A549 (cell line): Measurements from ENCODE around the gene KCNQ1OT1. TPM values are rescaled to one million over a fixed set of nuclear protein-coding genes. Genes with fewer than 3 reads are reported as not detected.

Experiments used
- ATAC-seq, 2 experiments: fragments of 200-7000 bp in 1 of 2; fragments of >200 bp in 1 of 2; cut with Nextera tagmentation in 1 of 2; cut with Tn5 transposase in 1 of 2; 3 replicates each; pipeline versions ENCODE4 v1.8.0 to v1.9.1; 2018 to 2020; ENCODE audit warnings: mild to moderate bottlenecking in 1 of 2, moderate library complexity in 1 of 2
- CTCF ChIA-PET: fragments of 300-600 bp; sonication (Branson Sonifier 250); formaldehyde crosslinking; extraction: SDS; loops from one replicate; lab custom pipeline; 2021; ENCODE audit warnings: antibody characterized with exemption, inconsistent platforms; lab: Yijun Ruan, JAX
- POLR2A ChIA-PET: fragments of 350-600 bp; formaldehyde crosslinking; extraction: SDS; loops from one replicate; lab custom pipeline; 2021; ENCODE audit warnings: antibody characterized with exemption, inconsistent platforms; lab: Yijun Ruan, JAX
- DNase-seq, 2 experiments: peaks; one replicate each; pipeline versions ENCODE4 v3.0.0 to v3.0.0-alpha.2; 2011 to 2016; ENCODE audit warnings: low read depth in 1 of 2, low spot score in 1 of 2
- FAIRE-seq: peaks from 2 replicates; lab custom pipeline; 2011; peaks lifted over from hg19 to GRCh38; lab: Jason Lieb, UNC
- H3K27ac ChIP-seq, 2 experiments: fragments of >200 bp; sonication (Bioruptor Twin); formaldehyde crosslinking; 3 replicates each; pipeline ENCODE4 v1.5.1; 2016 to 2017
- H3K4me1 ChIP-seq: fragments of >200 bp; sonication (Bioruptor Twin); formaldehyde crosslinking; 3 replicates; pipeline ENCODE4 v1.6.1; 2016
- H3K4me2 ChIP-seq: fragments of >200 bp; sonication (Bioruptor Twin); formaldehyde crosslinking; 3 replicates; pipeline ENCODE4 v1.6.1; 2016
- H3K4me3 ChIP-seq: fragments of >200 bp; sonication (Bioruptor Twin); formaldehyde crosslinking; 3 replicates; pipeline ENCODE4 v1.5.1; 2016
- H3K9me3 ChIP-seq: fragments of >200 bp; sonication (Bioruptor Twin); formaldehyde crosslinking; 3 replicates; pipeline ENCODE4 v1.6.1; 2016
- E2F6 ChIP-seq: IDR thresholded peaks from 2 replicates; pipeline ENCODE4 v1.6.1; 2012; ENCODE audit warnings: low read depth, borderline replicate concordance
- EHF ChIP-seq: fragments of 250-450 bp; sonication (Bioruptor Pico); IDR thresholded peaks from 2 replicates; pipeline ENCODE4 v1.5.0; 2020; ENCODE audit warnings: mild to moderate bottlenecking
- EHMT2 ChIP-seq: fragments of 200-600 bp; sonication (generic); IDR thresholded peaks from 2 replicates; pipeline ENCODE4 v1.6.1; 2016; ENCODE audit warnings: antibody characterized with exemption, low read depth, mild to moderate bottlenecking, moderate library complexity
- EP300 ChIP-seq, 2 experiments: fragments of >200 bp; sonication (Bioruptor Twin); formaldehyde crosslinking; IDR thresholded peaks; 2 replicates in 1 of 2; 3 replicates in 1 of 2; pipeline ENCODE4 v1.6.1; 2016 to 2017
- FOXS1 ChIP-seq: fragments of 250-450 bp; sonication (Bioruptor Pico); IDR thresholded peaks from 2 replicates; pipeline ENCODE4 v1.5.0; 2020; ENCODE audit warnings: mild to moderate bottlenecking, moderate library complexity
- GATA3 ChIP-seq: IDR thresholded peaks from 2 replicates; pipeline ENCODE4 v1.6.1; 2012; ENCODE audit warnings: borderline replicate concordance
- HOXA7 ChIP-seq: fragments of 250-450 bp; sonication (Bioruptor Pico); IDR thresholded peaks from 2 replicates; pipeline ENCODE4 v1.5.0; 2020; ENCODE audit warnings: mild to moderate bottlenecking, moderate library complexity
- KDM1A ChIP-seq: fragments of 200-600 bp; sonication (generic); IDR thresholded peaks from 2 replicates; pipeline ENCODE4 v1.6.1; 2016; ENCODE audit warnings: low read depth, mild to moderate bottlenecking
- PHF8 ChIP-seq: fragments of 200-600 bp; sonication (generic); IDR thresholded peaks from 2 replicates; pipeline ENCODE4 v1.6.1; 2016; ENCODE audit warnings: low read depth, mild to moderate bottlenecking, antibody characterized with exemption, moderate library complexity, borderline replicate concordance
- RAD21 ChIP-seq, 2 experiments: fragments of >200 bp in 1 of 2; sonication (Bioruptor Twin) in 1 of 2; formaldehyde crosslinking in 1 of 2; IDR thresholded peaks in 1 of 2; conservative IDR thresholded peaks in 1 of 2; 2 replicates in 1 of 2; 3 replicates in 1 of 2; pipeline ENCODE4 v1.6.1; 2012 to 2018; ENCODE audit warnings: inconsistent platforms in 1 of 2
- RCOR1 ChIP-seq: fragments of 150-350 bp; IDR thresholded peaks from 2 replicates; pipeline ENCODE4 v1.6.1; 2014; ENCODE audit warnings: antibody characterized with exemption, low read length, low read depth
- SMC3 ChIP-seq: fragments of >200 bp; sonication (Bioruptor Twin); formaldehyde crosslinking; IDR thresholded peaks from 3 replicates; pipeline ENCODE4 v1.6.1; 2018; ENCODE audit warnings: inconsistent platforms
- SREBF2 ChIP-seq: fragments of 450-650 bp; IDR thresholded peaks from 2 replicates; pipeline ENCODE4 v1.6.1; 2014; ENCODE audit warnings: mild to moderate bottlenecking, moderate library complexity
- TFCP2L1 ChIP-seq: fragments of 250-450 bp; sonication (Bioruptor Pico); IDR thresholded peaks from 2 replicates; pipeline ENCODE4 v1.5.0; 2021; ENCODE audit warnings: mild to moderate bottlenecking
- TP53 ChIP-seq: fragments of 250-450 bp; sonication (Bioruptor Pico); IDR thresholded peaks from 2 replicates; pipeline ENCODE4 v1.5.0; 2021; ENCODE audit warnings: mild to moderate bottlenecking, moderate library complexity
- WGBS: methylation state at CpG from one replicate; pipeline ENCODE4 v1.1.6; 2017; ENCODE audit errors: missing lambda C conversion rate; 5-methylcytosine and 5-hydroxymethylcytosine counted together
- polyA plus RNA-seq, 4 experiments: library from polyadenylated mRNA; depleted of rRNA in 3 of 4; stranded (reverse); fragments of >200 nt; fragmentation: RNase III in 1 of 4; extraction: RNeasy Plus Mini Kit Qiagen cat#74134 plus additional on column Dnase treatment in 1 of 4; gene quantifications; 2 replicates in 3 of 4; 3 replicates in 1 of 4; pipeline ENCODE4 v1.2.3, GENCODE V29; 2011 to 2017
- TF ChIP-seq, protein P1 (sequence below): fragments of 200-600 bp; sonication (generic); IDR thresholded peaks from 2 replicates; pipeline ENCODE4 v1.6.1; 2016; ENCODE audit warnings: antibody characterized with exemption, mild to moderate bottlenecking, moderate library complexity
- TF ChIP-seq, protein P2 (sequence below): fragments of 250-450 bp; sonication (Bioruptor Pico); IDR thresholded peaks from 2 replicates; pipeline ENCODE4 v1.5.0; 2021; ENCODE audit warnings: mild to moderate bottlenecking, moderate library complexity, borderline replicate concordance
- TF ChIP-seq, protein P3 (sequence below): fragments of 250-450 bp; sonication (Bioruptor Pico); IDR thresholded peaks from 2 replicates; pipeline ENCODE4 v1.5.0; 2020; ENCODE audit warnings: low read depth, mild to moderate bottlenecking, moderate library complexity

KCNQ1OT1 gene
- polyA plus RNA-seq, 2 of the 4 experiments (the other 2 are of a cell fraction): 0.03 to 0.13 TPM

DNA sequence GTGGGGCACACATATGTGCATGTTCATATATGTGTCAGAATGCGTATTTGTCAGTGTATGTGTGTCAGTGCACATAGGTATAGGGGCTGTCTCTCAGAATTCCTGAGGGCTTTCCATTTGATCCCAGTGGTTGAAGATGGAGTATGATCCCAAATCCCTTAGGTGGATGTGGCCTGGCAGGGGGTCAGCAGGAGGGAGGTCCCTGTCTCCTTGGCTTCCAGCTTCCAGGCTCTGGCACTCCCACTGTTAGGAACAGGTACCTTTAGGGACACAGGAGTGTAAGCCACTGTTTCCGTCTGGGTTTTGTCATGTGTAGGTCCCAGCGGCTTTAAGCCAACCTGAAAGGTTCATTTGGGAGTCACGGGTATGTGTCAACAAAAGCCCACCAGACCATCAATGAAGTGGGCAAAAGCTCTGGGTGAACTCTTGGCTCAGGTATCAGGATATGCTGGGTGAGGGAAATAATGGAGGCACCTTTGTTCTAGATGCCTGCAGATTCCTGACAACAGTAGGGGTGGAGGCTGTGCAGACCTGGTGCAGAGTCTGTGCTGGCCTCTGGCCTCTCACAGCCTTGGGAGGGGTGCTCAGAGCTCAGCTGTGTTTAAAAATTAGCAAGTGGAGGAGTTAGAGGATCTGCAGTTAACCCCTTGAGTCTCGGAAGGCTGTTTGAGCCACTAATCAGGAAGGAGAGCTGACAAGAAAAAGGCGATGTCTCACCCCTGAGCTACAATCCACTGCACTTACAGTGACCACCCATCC lies 9.0 kb downstream of the KCNQ1OT1 start:
- Histone ChIP-seq H3K9me3 (no peaks in the 10 kb centered on the region), H3K4me1 (no peaks in the 10 kb centered on the region), H3K4me3 (no peak overlapping the region), H3K4me2 (no peak overlapping the region), H3K27ac (no peak overlapping the region)
- ATAC-seq: no peak
- FAIRE-seq: no peak
- TF ChIP-seq TP53 (no peak), SREBF2 (no peak), HOXA7 (CRISPR knock-in tag) (no peak), GATA3 (no peak), EP300 (IDR thresholded peaks at IDR 0.05) (no peak), RAD21 (conservative IDR thresholded peaks at IDR 0.05 in 1 of 2, IDR thresholded peaks at IDR 0.05 in 1 of 2) (no peak), FOXS1 (CRISPR knock-in tag) (no peak), E2F6 (no peak), EHMT2 (no peak)
- TF ChIP-seq, protein P1, sequence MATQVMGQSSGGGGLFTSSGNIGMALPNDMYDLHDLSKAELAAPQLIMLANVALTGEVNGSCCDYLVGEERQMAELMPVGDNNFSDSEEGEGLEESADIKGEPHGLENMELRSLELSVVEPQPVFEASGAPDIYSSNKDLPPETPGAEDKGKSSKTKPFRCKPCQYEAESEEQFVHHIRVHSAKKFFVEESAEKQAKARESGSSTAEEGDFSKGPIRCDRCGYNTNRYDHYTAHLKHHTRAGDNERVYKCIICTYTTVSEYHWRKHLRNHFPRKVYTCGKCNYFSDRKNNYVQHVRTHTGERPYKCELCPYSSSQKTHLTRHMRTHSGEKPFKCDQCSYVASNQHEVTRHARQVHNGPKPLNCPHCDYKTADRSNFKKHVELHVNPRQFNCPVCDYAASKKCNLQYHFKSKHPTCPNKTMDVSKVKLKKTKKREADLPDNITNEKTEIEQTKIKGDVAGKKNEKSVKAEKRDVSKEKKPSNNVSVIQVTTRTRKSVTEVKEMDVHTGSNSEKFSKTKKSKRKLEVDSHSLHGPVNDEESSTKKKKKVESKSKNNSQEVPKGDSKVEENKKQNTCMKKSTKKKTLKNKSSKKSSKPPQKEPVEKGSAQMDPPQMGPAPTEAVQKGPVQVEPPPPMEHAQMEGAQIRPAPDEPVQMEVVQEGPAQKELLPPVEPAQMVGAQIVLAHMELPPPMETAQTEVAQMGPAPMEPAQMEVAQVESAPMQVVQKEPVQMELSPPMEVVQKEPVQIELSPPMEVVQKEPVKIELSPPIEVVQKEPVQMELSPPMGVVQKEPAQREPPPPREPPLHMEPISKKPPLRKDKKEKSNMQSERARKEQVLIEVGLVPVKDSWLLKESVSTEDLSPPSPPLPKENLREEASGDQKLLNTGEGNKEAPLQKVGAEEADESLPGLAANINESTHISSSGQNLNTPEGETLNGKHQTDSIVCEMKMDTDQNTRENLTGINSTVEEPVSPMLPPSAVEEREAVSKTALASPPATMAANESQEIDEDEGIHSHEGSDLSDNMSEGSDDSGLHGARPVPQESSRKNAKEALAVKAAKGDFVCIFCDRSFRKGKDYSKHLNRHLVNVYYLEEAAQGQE: no peak
- TF ChIP-seq, protein P2, sequence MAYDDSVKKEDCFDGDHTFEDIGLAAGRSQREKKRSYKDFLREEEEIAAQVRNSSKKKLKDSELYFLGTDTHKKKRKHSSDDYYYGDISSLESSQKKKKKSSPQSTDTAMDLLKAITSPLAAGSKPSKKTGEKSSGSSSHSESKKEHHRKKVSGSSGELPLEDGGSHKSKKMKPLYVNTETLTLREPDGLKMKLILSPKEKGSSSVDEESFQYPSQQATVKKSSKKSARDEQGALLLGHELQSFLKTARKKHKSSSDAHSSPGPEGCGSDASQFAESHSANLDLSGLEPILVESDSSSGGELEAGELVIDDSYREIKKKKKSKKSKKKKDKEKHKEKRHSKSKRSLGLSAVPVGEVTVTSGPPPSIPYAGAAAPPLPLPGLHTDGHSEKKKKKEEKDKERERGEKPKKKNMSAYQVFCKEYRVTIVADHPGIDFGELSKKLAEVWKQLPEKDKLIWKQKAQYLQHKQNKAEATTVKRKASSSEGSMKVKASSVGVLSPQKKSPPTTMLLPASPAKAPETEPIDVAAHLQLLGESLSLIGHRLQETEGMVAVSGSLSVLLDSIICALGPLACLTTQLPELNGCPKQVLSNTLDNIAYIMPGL: no peak
- TF ChIP-seq, protein P3, sequence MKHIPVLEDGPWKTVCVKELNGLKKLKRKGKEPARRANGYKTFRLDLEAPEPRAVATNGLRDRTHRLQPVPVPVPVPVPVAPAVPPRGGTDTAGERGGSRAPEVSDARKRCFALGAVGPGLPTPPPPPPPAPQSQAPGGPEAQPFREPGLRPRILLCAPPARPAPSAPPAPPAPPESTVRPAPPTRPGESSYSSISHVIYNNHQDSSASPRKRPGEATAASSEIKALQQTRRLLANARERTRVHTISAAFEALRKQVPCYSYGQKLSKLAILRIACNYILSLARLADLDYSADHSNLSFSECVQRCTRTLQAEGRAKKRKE (CRISPR knock-in tag): no peak
- 96% methylated on average over 6 of the region's 6 CpGs for WGBS
- no peak for DNase-seq
- ChIA-PET CTCF (interaction anchor here (0.9 to 2.0 kb wide), 5 partner anchors 17 to 240 kb away, joined by 3 to 5 read pairs (median 4); no protein-coding TSS in a partner anchor), POLR2A (no interaction called here)

DNA sequence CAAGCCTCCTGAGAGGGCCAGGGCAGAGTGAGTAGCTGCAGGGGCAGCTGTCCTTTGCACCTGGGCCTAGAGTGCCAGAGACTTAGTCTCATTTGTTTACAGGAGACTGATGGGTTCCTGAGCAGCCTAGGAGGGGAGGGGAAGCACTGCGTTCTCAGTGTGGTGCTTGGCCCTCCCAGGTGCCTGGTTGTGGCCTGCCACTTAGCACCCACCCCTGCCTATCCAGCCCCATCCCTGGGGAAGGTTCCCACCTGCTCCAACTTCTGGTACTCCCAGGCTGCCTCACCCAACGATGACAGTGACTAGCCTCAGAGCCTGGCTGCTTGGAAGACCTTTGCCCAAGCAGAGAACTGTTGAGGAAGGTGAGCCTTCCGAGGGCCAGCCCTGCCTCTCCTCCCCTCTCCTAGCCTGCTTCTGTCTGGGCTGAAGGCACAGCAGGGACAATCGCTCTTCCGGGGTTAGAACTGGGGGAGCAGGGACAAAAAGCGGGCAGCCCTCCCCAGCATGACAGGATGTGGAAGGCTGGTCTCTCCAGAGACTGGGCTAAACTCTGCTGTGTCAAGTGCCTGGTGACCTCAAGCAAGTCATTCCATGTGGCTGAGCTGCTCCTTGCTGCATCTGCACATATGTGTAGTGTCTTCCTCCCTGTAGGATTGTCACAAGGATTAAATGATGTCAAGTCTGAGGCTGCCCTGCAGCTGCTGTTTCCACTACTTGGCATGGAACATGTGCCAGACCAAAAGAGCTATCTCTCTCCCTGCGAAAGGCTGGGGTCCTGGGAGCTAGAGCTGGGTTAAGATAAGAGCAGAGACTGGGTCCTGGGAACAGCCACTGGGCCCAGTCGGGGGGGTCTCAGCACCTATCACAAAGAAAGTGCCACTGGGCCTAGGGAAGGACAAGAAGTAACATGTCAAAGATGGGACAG lies 9.9 kb downstream of the KCNQ1OT1 start:
- H3K4me3 ChIP-seq: no peak overlapping the region
- WGBS: 78% methylated on average over 8 of the region's 8 CpGs
- no peak for FAIRE-seq
- no peak for ATAC-seq
- no peak overlapping the region for H3K27ac ChIP-seq
- POLR2A ChIA-PET: no interaction called here
- CTCF ChIA-PET: interaction anchor here (0.9 to 1.7 kb wide), 5 partner anchors 11 to 240 kb away, joined by 3 to 7 read pairs (median 4); no protein-coding TSS in a partner anchor
- H3K4me1 ChIP-seq: no peaks in the 10 kb centered on the region
- H3K4me2 ChIP-seq: no peak overlapping the region
- DNase-seq: no peak
- no peak for TF ChIP-seq RAD21 (conservative IDR thresholded peaks at IDR 0.05 in 1 of 2, IDR thresholded peaks at IDR 0.05 in 1 of 2)
- TF ChIP-seq RCOR1: no peak
- TF ChIP-seq SMC3: no peak
- no peak for TF ChIP-seq PHF8
- TF ChIP-seq KDM1A: no peak
- TF ChIP-seq EHF (CRISPR knock-in tag): no peak
- no peak for TF ChIP-seq TFCP2L1
- H3K9me3 ChIP-seq: no peaks in the 10 kb centered on the region
